Measurements from ENCODE around the gene HPS5. TPM values are rescaled to one million over a fixed set of nuclear protein-coding genes. Genes with fewer than 3 reads are reported as not detected.

The HPS5 gene
- total RNA-seq, 1 experiment from 2014 or later, result 15.4 TPM

DNA sequence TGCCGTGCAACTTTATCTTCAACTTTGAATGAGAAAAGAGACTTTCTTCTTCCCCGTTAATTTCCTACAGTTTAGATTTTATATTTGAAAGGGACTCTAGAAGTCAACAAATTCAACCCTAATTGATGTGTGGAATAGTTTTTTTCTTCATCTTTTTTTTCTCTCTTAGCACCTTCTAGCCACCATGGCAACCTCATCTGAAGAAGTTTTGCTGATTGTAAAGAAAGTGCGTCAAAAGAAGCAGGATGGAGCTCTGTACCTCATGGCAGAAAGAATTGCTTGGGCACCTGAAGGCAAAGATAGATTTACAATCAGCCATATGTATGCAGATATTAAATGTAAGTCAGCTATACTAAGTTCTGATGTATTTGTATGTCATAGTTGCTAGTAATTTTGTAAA, 11.0 kb upstream of the HPS5 start:
- H3K18ac ChIP-seq (ENCODE audit: insufficient read length, low read depth, low read length), result no peak overlapping the region
- no peak overlapping the region for H2BK120ac ChIP-seq (ENCODE audit: low read depth, low read length, poor library complexity, severe bottlenecking)
- H3K4ac ChIP-seq (ENCODE audit: low read depth, low read length), result no peak overlapping the region

More for the DNA sequence above, 11.0 kb upstream of the HPS5 start:
- no peak overlapping the region for H4K8ac ChIP-seq (replicated peaks; ENCODE audit: insufficient read length, low read depth, low read length)
- H2AFZ ChIP-seq (ENCODE audit: low read length), result no peak overlapping the region
- TF ChIP-seq, protein P1, sequence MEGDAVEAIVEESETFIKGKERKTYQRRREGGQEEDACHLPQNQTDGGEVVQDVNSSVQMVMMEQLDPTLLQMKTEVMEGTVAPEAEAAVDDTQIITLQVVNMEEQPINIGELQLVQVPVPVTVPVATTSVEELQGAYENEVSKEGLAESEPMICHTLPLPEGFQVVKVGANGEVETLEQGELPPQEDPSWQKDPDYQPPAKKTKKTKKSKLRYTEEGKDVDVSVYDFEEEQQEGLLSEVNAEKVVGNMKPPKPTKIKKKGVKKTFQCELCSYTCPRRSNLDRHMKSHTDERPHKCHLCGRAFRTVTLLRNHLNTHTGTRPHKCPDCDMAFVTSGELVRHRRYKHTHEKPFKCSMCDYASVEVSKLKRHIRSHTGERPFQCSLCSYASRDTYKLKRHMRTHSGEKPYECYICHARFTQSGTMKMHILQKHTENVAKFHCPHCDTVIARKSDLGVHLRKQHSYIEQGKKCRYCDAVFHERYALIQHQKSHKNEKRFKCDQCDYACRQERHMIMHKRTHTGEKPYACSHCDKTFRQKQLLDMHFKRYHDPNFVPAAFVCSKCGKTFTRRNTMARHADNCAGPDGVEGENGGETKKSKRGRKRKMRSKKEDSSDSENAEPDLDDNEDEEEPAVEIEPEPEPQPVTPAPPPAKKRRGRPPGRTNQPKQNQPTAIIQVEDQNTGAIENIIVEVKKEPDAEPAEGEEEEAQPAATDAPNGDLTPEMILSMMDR (conservative IDR thresholded peaks at IDR 0.05), result no peak
- no peak overlapping the region for H2BK15ac ChIP-seq (ENCODE audit: low read depth, low read length)
- H3K27ac ChIP-seq (ENCODE audit: insufficient read length, low read depth, low read length), result no peak overlapping the region
- WGBS (ENCODE audit: extremely low coverage, insufficient read length, low lambda C conversion rate), result no CpG with 5 or more reads among the region's 3 CpGs
- H3K4me2 ChIP-seq (ENCODE audit: insufficient read depth, insufficient read length, low read length), result no peak overlapping the region
- Mint-ChIP-seq H3K27ac (no peak overlapping the region; a peak in 1 of 7 replicates), H3K4me1 (peaks cover 9 to 11% of the 10 kb centered on the region in 2 experiments), H3K4me3 (no peak overlapping the region), H3K9me3 (no peaks in the 10 kb centered on the region), H3K36me3 (ENCODE audit: insufficient read depth in 1 of 3, low read depth in 3 of 3) (peaks cover 19 to 69% (median 55%) of the 10 kb centered on the region in 3 experiments; a peak in 6 of 7 replicates), H3K27me3 (ENCODE audit: low read depth) (no peaks in the 10 kb centered on the region)
- H4K91ac ChIP-seq (ENCODE audit: insufficient read length, low read depth, low read length), result no peak overlapping the region
- no peak for DNase-seq
- no peak overlapping the region for H3K56ac ChIP-seq (ENCODE audit: insufficient read length, low read depth, low read length)
- H3K23ac ChIP-seq (ENCODE audit: insufficient read length, low read depth, low read length), result no peak overlapping the region
- H2BK5ac ChIP-seq (ENCODE audit: insufficient read length, low read length), result no peak overlapping the region
- H3K14ac ChIP-seq (ENCODE audit: insufficient read depth, low read length), result no peak overlapping the region
- H4K20me1 ChIP-seq (ENCODE audit: control insufficient read depth, insufficient read depth, insufficient read length), result no peaks in the 10 kb centered on the region
- H3K27me3 ChIP-seq (ENCODE audit: insufficient read depth, low read length), result no peaks in the 10 kb centered on the region
- H2AK5ac ChIP-seq (ENCODE audit: insufficient read length, low read length), result no peak overlapping the region
- H2BK12ac ChIP-seq (ENCODE audit: insufficient read length, low read depth, low read length), result no peak overlapping the region
- H2BK20ac ChIP-seq (ENCODE audit: low read depth, low read length, poor library complexity, severe bottlenecking), result no peak overlapping the region
- H3K79me2 ChIP-seq (ENCODE audit: insufficient read depth, low read length), result no peaks in the 10 kb centered on the region
- no peaks in the 10 kb centered on the region for H3K9me3 ChIP-seq (ENCODE audit: control insufficient read depth, low read depth, low read length)
- H3K9ac ChIP-seq (ENCODE audit: extremely low read depth, insufficient read length, low read length), result no peak overlapping the region
- peaks cover 4% of the 10 kb centered on the region for H3K4me1 ChIP-seq (ENCODE audit: insufficient read depth, low read length)
- peaks cover 11% of the 10 kb centered on the region for H3K79me1 ChIP-seq (ENCODE audit: insufficient read depth, low read depth, low read length, poor library complexity, severe bottlenecking)
- no peaks in the 10 kb centered on the region for H3K23me2 ChIP-seq (ENCODE audit: insufficient read length, low read depth, low read length, poor library complexity, severe bottlenecking)
- H3T11ph ChIP-seq (ENCODE audit: low read length), result no peak overlapping the region
- H4K5ac ChIP-seq (ENCODE audit: insufficient read length, low read depth, low read length), result no peak overlapping the region

Measured in H9 (cell line).